ENCODE data around the gene GPS1. TPM values are rescaled to one million over a fixed set of nuclear protein-coding genes. Genes with fewer than 3 reads are reported as not detected.
A peak's percentile ranks its signal among the peaks of the same experiment; 100 is the strongest.

Gene GPS1
- total and polyA plus RNA-seq, 9 of the 15 experiments (the other 6 are each of a cell fraction or from before 2014, with no cell fraction given) = 3.1 to 167 (median 69.9) TPM

DNA sequence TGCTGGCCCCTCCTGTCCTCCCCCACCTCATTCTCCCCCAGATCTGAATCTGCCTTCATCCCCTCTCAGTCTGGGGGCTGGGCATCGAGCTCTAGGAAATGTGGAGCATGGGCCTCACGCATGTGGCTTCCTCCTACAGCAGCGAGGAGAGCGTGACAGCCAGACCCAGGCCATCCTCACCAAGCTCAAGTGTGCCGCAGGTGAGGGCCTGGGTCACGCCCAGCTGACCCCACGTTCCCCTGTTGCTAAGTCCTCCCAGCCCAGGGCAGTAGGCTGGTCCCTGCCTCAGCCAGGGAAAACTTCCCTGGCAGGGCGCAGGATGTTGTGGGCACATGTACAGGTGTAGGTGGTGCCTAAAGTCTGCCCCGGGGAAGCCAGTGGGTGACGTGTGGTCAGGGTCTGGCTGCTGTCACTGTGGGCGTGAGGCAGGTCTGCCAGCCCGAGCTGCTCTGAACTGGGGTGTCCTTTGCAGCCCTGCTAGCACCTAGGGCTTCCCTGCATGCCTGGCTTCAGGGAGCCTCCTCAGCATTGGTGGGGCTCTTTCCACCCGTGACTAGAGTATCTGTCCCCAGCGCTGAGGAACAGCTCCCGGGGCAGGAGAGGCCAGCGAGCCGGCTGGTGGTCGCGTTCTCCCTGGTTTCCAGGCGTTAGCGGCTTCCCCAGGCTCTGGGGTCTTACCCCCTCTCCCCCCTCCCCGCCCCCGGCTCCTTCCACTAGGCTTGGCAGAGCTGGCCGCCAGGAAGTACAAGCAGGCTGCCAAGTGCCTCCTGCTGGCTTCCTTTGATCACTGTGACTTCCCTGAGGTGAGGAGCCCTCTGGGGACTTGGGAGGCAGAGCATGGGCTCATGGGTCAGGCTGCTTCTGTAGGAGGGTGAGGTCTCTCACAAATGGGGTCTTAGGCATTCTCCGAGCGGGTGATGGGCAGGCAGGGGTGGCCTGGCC is 3.6 kb downstream of the GPS1 start:
- ChIA-PET POLR2A (interaction anchor here (0.7 to 1.7 kb wide), 3 partner anchors 12 to 27 kb away, joined by 3 to 9 read pairs (median 6); no protein-coding TSS in a partner anchor), CTCF (ENCODE audit: low intra/inter-chr PET ratio) (no interaction called here)
- Histone ChIP-seq H2AFZ (ENCODE audit: low read depth, low read length) (no peak overlapping the region), H3K9me1 (ENCODE audit: control insufficient read depth, insufficient read depth, low read length) (no peaks in the 10 kb centered on the region), H4K20me1 (replicated peaks; ENCODE audit: control insufficient read depth, insufficient read depth, low read length) (peaks cover 11% of the 10 kb centered on the region), H3K9ac (ENCODE audit: insufficient read depth in 1 of 2, low read depth in 2 of 2, low read length in 2 of 2) (peak overlapping the region in 1 of 2 experiments; percentile 68; a peak in 2 of 4 replicates), H3K4me1 (replicated peaks in 1 of 2; ENCODE audit: control insufficient read depth in 2 of 2, insufficient read depth in 2 of 2, low read length in 2 of 2) (peaks cover 6 to 87% of the 10 kb centered on the region in 2 experiments; a peak in 3 of 5 replicates), H3K27ac (ENCODE audit: extremely low read depth, low read depth, low read length) (no peak overlapping the region), H3K4me2 (ENCODE audit: insufficient read depth, low read length) (no peak overlapping the region), H3K9me3 (replicated peaks; ENCODE audit: control insufficient read depth, insufficient read depth, low read depth, low read length) (no peaks in the 10 kb centered on the region), H3K36me3 (ENCODE audit: control insufficient read depth, insufficient read depth, low read length) (peaks cover 78% of the 10 kb centered on the region; the same call in 2 of the 3 replicates), H3K4me3 (no peak overlapping the region), H3K27me3 (ENCODE audit: control insufficient read depth in 2 of 2, insufficient read depth in 2 of 2, low read length in 2 of 2) (no peaks in the 10 kb centered on the region), H3K79me2 (ENCODE audit: control insufficient read depth, insufficient read depth, low read length) (peaks cover 27% of the 10 kb centered on the region)
- no peak for DNase-seq (ENCODE audit: extremely low read depth in 1 of 4, low spot score in 3 of 4)
- intact Hi-C loops (cut with micrococcal nuclease) = no loop called here
- BruUV-seq (replicated peaks) = no TSS peak
- in situ Hi-C loops (cut with MboI) = no loop called here
- 95% methylated on average over 13 of the region's 26 CpGs for WGBS (ENCODE audit: insufficient coverage, low coverage, missing lambda C conversion rate)
- ATAC-seq = no peak
- TF ChIP-seq, protein P1, sequence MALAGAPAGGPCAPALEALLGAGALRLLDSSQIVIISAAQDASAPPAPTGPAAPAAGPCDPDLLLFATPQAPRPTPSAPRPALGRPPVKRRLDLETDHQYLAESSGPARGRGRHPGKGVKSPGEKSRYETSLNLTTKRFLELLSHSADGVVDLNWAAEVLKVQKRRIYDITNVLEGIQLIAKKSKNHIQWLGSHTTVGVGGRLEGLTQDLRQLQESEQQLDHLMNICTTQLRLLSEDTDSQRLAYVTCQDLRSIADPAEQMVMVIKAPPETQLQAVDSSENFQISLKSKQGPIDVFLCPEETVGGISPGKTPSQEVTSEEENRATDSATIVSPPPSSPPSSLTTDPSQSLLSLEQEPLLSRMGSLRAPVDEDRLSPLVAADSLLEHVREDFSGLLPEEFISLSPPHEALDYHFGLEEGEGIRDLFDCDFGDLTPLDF (CRISPR knock-in tag; IDR thresholded peaks at IDR 0.05) = no peak
- no peak for TF ChIP-seq TAL1 (IDR thresholded peaks at IDR 0.05)
- peak; percentile 53; the same call in 1 of the 2 replicates for TF ChIP-seq POLR2G (IDR thresholded peaks at IDR 0.05; ENCODE audit: low read depth, low read length)
- no peak for TF ChIP-seq HLTF (IDR thresholded peaks at IDR 0.05)
- no peak for TF ChIP-seq FOXP1 (CRISPR knock-in tag; IDR thresholded peaks at IDR 0.05)
- TF ChIP-seq XRCC3 (IDR thresholded peaks at IDR 0.05) = no peak
- TF ChIP-seq SUPT5H (IDR thresholded peaks at IDR 0.05) = 0 out of 2 replicates have a peak, but pooled peaks have one; percentile 23
- no peak for TF ChIP-seq ZZZ3 (IDR thresholded peaks at IDR 0.05)
- TF ChIP-seq ZNF778 (CRISPR knock-in tag; IDR thresholded peaks at IDR 0.05) = no peak
- no peak for TF ChIP-seq ZNF41 (CRISPR knock-in tag; conservative IDR thresholded peaks at IDR 0.05)
- TF ChIP-seq, protein P2, sequence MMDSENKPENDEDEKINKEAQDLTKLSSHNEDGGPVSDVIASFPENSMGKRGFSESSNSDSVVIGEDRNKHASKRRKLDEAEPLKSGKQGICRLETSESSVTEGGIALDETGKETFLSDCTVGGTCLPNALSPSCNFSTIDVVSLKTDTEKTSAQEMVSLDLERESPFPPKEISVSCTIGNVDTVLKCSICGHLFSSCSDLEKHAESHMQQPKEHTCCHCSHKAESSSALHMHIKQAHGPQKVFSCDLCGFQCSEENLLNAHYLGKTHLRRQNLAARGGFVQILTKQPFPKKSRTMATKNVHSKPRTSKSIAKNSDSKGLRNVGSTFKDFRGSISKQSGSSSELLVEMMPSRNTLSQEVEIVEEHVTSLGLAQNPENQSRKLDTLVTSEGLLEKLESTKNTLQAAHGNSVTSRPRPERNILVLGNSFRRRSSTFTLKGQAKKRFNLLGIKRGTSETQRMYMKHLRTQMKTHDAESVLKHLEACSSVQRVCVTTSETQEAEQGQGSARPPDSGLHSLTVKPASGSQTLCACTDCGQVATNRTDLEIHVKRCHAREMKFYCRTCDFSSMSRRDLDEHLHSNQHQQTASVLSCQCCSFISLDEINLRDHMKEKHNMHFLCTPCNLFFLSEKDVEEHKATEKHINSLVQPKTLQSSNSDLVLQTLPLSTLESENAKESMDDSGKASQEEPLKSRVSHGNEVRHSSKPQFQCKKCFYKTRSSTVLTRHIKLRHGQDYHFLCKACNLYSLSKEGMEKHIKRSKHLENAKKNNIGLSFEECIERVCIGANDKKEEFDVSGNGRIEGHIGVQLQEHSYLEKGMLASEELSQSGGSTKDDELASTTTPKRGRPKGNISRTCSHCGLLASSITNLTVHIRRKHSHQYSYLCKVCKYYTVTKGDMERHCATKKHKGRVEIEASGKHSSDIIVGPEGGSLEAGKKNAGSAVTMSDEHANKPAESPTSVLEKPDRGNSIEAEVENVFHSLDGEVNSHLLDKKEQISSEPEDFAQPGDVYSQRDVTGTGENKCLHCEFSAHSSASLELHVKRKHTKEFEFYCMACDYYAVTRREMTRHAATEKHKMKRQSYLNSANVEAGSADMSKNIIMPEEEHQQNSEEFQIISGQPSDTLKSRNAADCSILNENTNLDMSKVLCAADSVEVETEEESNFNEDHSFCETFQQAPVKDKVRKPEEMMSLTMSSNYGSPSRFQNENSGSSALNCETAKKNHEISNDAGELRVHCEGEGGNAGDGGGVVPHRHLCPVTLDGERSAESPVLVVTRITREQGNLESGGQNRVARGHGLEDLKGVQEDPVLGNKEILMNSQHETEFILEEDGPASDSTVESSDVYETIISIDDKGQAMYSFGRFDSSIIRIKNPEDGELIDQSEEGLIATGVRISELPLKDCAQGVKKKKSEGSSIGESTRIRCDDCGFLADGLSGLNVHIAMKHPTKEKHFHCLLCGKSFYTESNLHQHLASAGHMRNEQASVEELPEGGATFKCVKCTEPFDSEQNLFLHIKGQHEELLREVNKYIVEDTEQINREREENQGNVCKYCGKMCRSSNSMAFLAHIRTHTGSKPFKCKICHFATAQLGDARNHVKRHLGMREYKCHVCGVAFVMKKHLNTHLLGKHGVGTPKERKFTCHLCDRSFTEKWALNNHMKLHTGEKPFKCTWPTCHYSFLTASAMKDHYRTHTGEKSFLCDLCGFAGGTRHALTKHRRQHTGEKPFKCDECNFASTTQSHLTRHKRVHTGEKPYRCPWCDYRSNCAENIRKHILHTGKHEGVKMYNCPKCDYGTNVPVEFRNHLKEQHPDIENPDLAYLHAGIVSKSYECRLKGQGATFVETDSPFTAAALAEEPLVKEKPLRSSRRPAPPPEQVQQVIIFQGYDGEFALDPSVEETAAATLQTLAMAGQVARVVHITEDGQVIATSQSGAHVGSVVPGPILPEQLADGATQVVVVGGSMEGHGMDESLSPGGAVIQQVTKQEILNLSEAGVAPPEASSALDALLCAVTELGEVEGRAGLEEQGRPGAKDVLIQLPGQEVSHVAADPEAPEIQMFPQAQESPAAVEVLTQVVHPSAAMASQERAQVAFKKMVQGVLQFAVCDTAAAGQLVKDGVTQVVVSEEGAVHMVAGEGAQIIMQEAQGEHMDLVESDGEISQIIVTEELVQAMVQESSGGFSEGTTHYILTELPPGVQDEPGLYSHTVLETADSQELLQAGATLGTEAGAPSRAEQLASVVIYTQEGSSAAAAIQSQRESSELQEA (IDR thresholded peaks at IDR 0.05; ENCODE audit: low read depth) = no peak
- no peak for FAIRE-seq

All from K562 (cell line).